IPS DF 6.9 (cell line): ENCODE data around the gene POC1B.

Experiments used
- DNase-seq: peaks from one replicate; pipeline ENCODE4 v3.0.0-alpha.2; 2013; ENCODE audit warnings: low read depth, low spot score
- H3K27ac ChIP-seq: one replicate; pipeline ENCODE4 v1.5.1; 2013; ENCODE audit warnings: low read length, control low read depth
- H3K27me3 ChIP-seq: 2 replicates; pipeline ENCODE4 v1.6.1; 2013; ENCODE audit warnings: mild to moderate bottlenecking, low read length; ENCODE audit not compliant: control insufficient read depth, insufficient read depth
- H3K36me3 ChIP-seq: 2 replicates; pipeline ENCODE4 v1.6.1; 2013; ENCODE audit warnings: low read length; ENCODE audit not compliant: control insufficient read depth, insufficient read depth
- H3K4me1 ChIP-seq: 2 replicates; pipeline ENCODE4 v1.6.1; 2013; ENCODE audit warnings: low read length; ENCODE audit not compliant: control insufficient read depth, insufficient read depth
- H3K4me3 ChIP-seq: 2 replicates; pipeline ENCODE4 v1.5.1; 2013; ENCODE audit warnings: mild to moderate bottlenecking, low read length
- H3K9me3 ChIP-seq: 2 replicates; pipeline ENCODE4 v1.6.1; 2013; ENCODE audit warnings: low read length, inconsistent platforms; ENCODE audit not compliant: control insufficient read depth, insufficient read depth
- WGBS: extraction: QIAGEN DNeasy Blood & Tissue Kit; methylation state at CpG from one replicate; pipeline ENCODE4 v1.1.7; 2013; ENCODE audit warnings: mixed read lengths, missing lambda C conversion rate; ENCODE audit not compliant: insufficient read length, insufficient coverage; 5-methylcytosine and 5-hydroxymethylcytosine counted together

POC1B gene

GRCh38 chr12:89386138-89386537 lies 139.7 kb downstream of the POC1B start:
- H3K4me3 ChIP-seq, result no peak overlapping the region
- no CpG with 5 or more reads among the region's 3 CpGs for WGBS
- no peak overlapping the region for H3K27ac ChIP-seq
- H3K27me3 ChIP-seq, result no peaks in the 10 kb centered on the region
- no peaks in the 10 kb centered on the region; the same call in 1 of the 2 replicates for H3K9me3 ChIP-seq
- H3K4me1 ChIP-seq, result peaks cover 3% of the 10 kb centered on the region; the same call in 1 of the 2 replicates
- no peak for DNase-seq
- H3K36me3 ChIP-seq, result no peaks in the 10 kb centered on the region

GRCh38 chr12:89384807-89385206 lies 141.0 kb downstream of the POC1B start:
- Histone ChIP-seq H3K36me3 (no peaks in the 10 kb centered on the region), H3K4me3 (no peak overlapping the region), H3K27ac (no peak overlapping the region), H3K4me1 (peaks cover 3% of the 10 kb centered on the region; the same call in 1 of the 2 replicates), H3K9me3 (no peaks in the 10 kb centered on the region; the same call in 1 of the 2 replicates), H3K27me3 (no peaks in the 10 kb centered on the region)
- WGBS, result no CpG with 5 or more reads among the region's 3 CpGs
- no peak for DNase-seq

GRCh38 chr12:89384050-89384758 lies 141.6 kb downstream of the POC1B start:
- no CpG with 5 or more reads among the region's 8 CpGs for WGBS
- Histone ChIP-seq H3K4me3 (no peak overlapping the region), H3K36me3 (no peaks in the 10 kb centered on the region), H3K9me3 (no peaks in the 10 kb centered on the region; the same call in 1 of the 2 replicates), H3K27me3 (no peaks in the 10 kb centered on the region), H3K27ac (no peak overlapping the region), H3K4me1 (peaks cover 3% of the 10 kb centered on the region; the same call in 1 of the 2 replicates)
- no peak for DNase-seq

- no CpG with 5 or more reads among the region's 6 CpGs for WGBS
- no peak for DNase-seq
- Histone ChIP-seq H3K36me3 (no peaks in the 10 kb centered on the region), H3K27me3 (no peaks in the 10 kb centered on the region), H3K4me1 (peaks cover 3% of the 10 kb centered on the region; the same call in 1 of the 2 replicates), H3K9me3 (no peaks in the 10 kb centered on the region; the same call in 1 of the 2 replicates), H3K27ac (no peak overlapping the region), H3K4me3 (no peak overlapping the region)
Measured at GRCh38 chr12:89383235-89384049, 142.4 kb downstream of the POC1B start.

GRCh38 chr12:89382328-89382727 lies 143.5 kb downstream of the POC1B start:
- H3K27me3 ChIP-seq, result no peaks in the 10 kb centered on the region
- no peaks in the 10 kb centered on the region; the same call in 1 of the 2 replicates for H3K9me3 ChIP-seq
- H3K4me1 ChIP-seq, result peaks cover 3% of the 10 kb centered on the region; the same call in 1 of the 2 replicates
- no CpG with 5 or more reads among the region's 5 CpGs for WGBS
- H3K27ac ChIP-seq, result no peak overlapping the region
- H3K36me3 ChIP-seq, result no peaks in the 10 kb centered on the region
- H3K4me3 ChIP-seq, result no peak overlapping the region
- DNase-seq, result no peak

- no peak for DNase-seq
- Histone ChIP-seq H3K27ac (no peak overlapping the region), H3K9me3 (no peaks in the 10 kb centered on the region; the same call in 1 of the 2 replicates), H3K4me3 (no peak overlapping the region), H3K27me3 (no peaks in the 10 kb centered on the region), H3K36me3 (no peaks in the 10 kb centered on the region), H3K4me1 (0 out of 2 replicates have a peak, but pooled peaks cover 1% of the 10 kb centered on the region)
- no CpG with 5 or more reads among the region's 5 CpGs for WGBS
Measured at GRCh38 chr12:89379839-89380467, 145.9 kb downstream of the POC1B start.

GRCh38 chr12:89379148-89379838 lies 146.6 kb downstream of the POC1B start:
- DNase-seq, result no peak
- WGBS, result no CpG with 5 or more reads among the region's 6 CpGs
- Histone ChIP-seq H3K9me3 (no peaks in the 10 kb centered on the region), H3K27me3 (no peaks in the 10 kb centered on the region), H3K4me1 (0 out of 2 replicates have a peak, but pooled peaks cover 1% of the 10 kb centered on the region), H3K27ac (no peak overlapping the region), H3K36me3 (no peaks in the 10 kb centered on the region), H3K4me3 (no peak overlapping the region)

GRCh38 chr12:89376844-89377243 lies 149.0 kb downstream of the POC1B start:
- Histone ChIP-seq H3K36me3 (no peaks in the 10 kb centered on the region), H3K9me3 (no peaks in the 10 kb centered on the region), H3K27ac (no peak overlapping the region), H3K4me3 (no peak overlapping the region), H3K27me3 (no peaks in the 10 kb centered on the region), H3K4me1 (0 out of 2 replicates have a peak, but pooled peaks cover 1% of the 10 kb centered on the region)
- no CpG with 5 or more reads among the region's 2 CpGs for WGBS
- no peak for DNase-seq

GRCh38 chr12:89376202-89376529 lies 149.7 kb downstream of the POC1B start:
- 0 out of 2 replicates have a peak, but pooled peaks cover 1% of the 10 kb centered on the region for H3K4me1 ChIP-seq
- DNase-seq, result no peak
- no peaks in the 10 kb centered on the region for H3K9me3 ChIP-seq
- H3K27me3 ChIP-seq, result no peaks in the 10 kb centered on the region
- WGBS, result no CpG with 5 or more reads among the region's 1 CpG
- no peaks in the 10 kb centered on the region for H3K36me3 ChIP-seq
- H3K27ac ChIP-seq, result no peak overlapping the region
- H3K4me3 ChIP-seq, result no peak overlapping the region
